ENCODE data around the gene DERA. TPM values are rescaled to one million over a fixed set of nuclear protein-coding genes. Genes with fewer than 3 reads are reported as not detected.

DERA gene
- total and polyA plus RNA-seq, 11 donors: 19.0 to 44.3 (median 23.8) TPM

DNA sequence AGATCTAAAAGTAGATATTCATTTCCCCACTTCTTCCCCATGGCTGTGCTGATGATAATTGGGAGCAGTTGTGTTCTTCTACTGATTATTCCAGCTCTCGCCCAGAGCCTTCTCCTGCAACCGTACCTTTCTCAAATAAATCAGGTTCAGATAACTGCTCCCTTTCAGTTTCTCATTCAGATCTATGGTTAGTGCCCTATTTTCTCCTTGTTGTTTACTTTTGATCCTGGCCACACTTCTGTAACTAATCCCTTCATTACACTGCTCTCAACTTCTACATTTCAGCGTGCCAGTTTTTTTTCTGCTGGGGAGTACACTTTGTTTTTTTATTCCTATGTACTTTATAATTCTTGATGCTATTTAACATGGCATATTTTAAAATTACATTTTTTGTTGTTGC, 31.7 kb upstream of the DERA start:
- no peak overlapping the region for H3K27ac ChIP-seq
- intact Hi-C loops (cut with DNase I): no loop called here
- ATAC-seq (no peak), DNase-seq (no peak)
- no peaks in the 10 kb centered on the region for H3K27me3 ChIP-seq
- TF ChIP-seq, protein P1, sequence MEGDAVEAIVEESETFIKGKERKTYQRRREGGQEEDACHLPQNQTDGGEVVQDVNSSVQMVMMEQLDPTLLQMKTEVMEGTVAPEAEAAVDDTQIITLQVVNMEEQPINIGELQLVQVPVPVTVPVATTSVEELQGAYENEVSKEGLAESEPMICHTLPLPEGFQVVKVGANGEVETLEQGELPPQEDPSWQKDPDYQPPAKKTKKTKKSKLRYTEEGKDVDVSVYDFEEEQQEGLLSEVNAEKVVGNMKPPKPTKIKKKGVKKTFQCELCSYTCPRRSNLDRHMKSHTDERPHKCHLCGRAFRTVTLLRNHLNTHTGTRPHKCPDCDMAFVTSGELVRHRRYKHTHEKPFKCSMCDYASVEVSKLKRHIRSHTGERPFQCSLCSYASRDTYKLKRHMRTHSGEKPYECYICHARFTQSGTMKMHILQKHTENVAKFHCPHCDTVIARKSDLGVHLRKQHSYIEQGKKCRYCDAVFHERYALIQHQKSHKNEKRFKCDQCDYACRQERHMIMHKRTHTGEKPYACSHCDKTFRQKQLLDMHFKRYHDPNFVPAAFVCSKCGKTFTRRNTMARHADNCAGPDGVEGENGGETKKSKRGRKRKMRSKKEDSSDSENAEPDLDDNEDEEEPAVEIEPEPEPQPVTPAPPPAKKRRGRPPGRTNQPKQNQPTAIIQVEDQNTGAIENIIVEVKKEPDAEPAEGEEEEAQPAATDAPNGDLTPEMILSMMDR (IDR thresholded peaks at IDR 0.05): no peak
- TF ChIP-seq POLR2A (IDR thresholded peaks at IDR 0.05): no peak
- peaks cover 0 to 2% (median 0%) of the 10 kb centered on the region in 9 donors for H3K36me3 ChIP-seq
- no peaks in the 10 kb centered on the region for H3K9me3 ChIP-seq
- H3K4me1 ChIP-seq: peaks cover 0 to 22% (median 16%) of the 10 kb centered on the region in 12 donors
- 96 to 98% (median 97%) methylated on average over 3 of the region's 3 CpGs for WGBS, 4 donors
- no peak overlapping the region for H3K4me3 ChIP-seq

DNA sequence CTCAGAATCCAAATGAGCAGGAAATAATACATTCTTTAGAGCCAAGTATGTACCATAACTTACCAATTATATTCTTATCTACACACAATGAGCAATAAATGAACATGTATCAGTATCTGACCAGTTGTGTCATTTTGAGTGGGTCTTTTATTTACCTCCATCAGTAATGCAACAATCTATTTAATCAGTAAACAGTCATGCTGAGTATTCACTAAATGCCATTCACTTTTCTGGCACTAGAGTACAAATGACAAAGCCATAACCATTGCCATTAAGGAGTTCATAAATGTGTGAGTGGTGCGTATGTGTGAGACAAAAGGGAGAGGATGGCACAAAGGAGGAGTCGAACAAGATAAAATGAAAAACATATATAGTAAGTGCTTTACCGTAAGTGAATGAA, 30.4 kb upstream of the DERA start:
- H3K27me3 ChIP-seq: no peaks in the 10 kb centered on the region
- H3K36me3 ChIP-seq: peaks cover 0 to 9% (median 0%) of the 10 kb centered on the region in 9 donors
- intact Hi-C loops (cut with DNase I): loop anchor here in 1 of 10 donors (10.0 kb wide), 1 partner anchor 1106 kb away; a partner anchor contains a TSS
- no peak overlapping the region for H3K27ac ChIP-seq
- H3K4me1 ChIP-seq: peaks cover 0 to 34% (median 25%) of the 10 kb centered on the region in 12 donors
- 94 to 98% (median 96%) methylated on average over 3 of the region's 3 CpGs for WGBS, 4 donors
- DNase-seq (no peak), ATAC-seq (no peak)
- H3K9me3 ChIP-seq: no peaks in the 10 kb centered on the region
- TF ChIP-seq POLR2A (IDR thresholded peaks at IDR 0.05): no peak
- TF ChIP-seq, protein P1 (IDR thresholded peaks at IDR 0.05): no peak
- H3K4me3 ChIP-seq: no peak overlapping the region

DNA sequence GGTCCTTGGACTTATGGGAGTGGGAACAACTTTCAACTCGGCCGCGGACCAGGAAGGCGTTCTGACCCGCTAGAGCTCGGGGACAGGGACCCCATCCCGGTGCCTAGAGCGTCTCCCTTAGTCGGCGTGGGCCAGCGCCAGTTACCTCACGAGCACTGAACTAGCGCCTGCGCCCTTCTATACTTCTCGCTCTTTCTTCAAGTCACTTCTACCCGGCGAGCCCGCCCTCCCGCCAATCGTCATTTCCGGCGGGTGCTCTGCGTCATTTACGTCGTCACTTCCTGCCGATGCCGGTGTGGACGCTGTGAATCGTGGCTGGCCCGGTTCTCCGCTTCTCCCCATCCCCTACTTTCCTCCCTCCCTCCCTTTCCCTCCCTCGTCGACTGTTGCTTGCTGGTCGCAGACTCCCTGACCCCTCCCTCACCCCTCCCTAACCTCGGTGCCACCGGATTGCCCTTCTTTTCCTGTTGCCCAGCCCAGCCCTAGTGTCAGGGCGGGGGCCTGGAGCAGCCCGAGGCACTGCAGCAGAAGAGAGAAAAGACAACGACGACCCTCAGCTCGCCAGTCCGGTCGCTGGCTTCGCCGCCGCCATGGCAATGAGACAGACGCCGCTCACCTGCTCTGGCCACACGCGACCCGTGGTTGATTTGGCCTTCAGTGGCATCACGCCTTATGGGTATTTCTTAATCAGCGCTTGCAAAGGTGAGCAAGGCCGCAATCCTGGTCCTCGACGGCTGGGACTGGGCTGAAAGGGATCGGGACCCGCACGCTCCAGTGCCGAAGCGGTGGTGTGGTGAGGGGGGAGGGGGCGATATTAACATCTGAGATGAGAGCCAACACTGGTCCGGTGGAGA, 28.8 kb upstream of the DERA start, which contains the start of gene STRAP:
STRAP (plus strand) TSS at position 270 of the 854 bp plus-strand sequence; CDS start at position 591, 321 bp downstream.
- intact Hi-C loops (cut with DNase I): loop anchor here in 1 of 10 donors (10.0 kb wide), 1 partner anchor 1108 kb away; a partner anchor contains a TSS
- Histone ChIP-seq H3K27ac (peak within 1 kb of the TSS; percentile 90 to 99 (median 98)), H3K36me3 (peaks cover 0 to 20% (median 6%) of the 10 kb centered on the region in 9 donors), H3K4me3 (peak within 1 kb of the TSS; percentile 46 to 96 (median 82)), H3K27me3 (no peaks in the 10 kb centered on the region), H3K9me3 (no peaks in the 10 kb centered on the region), H3K4me1 (peaks cover 0 to 50% (median 36%) of the 10 kb centered on the region in 12 donors)
- whole genome bisulfite sequencing, 4 donors: 0% methylated on average over 60 to 63 of the region's 63 CpGs
- TF ChIP-seq POLR2A (IDR thresholded peaks at IDR 0.05): peak; percentile 89 to 98
- TF ChIP-seq, protein P1 (IDR thresholded peaks at IDR 0.05): no peak
- ATAC-seq (peak; percentile 97 to 98 (median 98)), DNase-seq (peak; percentile 94 to 98 (median 97))

DNA sequence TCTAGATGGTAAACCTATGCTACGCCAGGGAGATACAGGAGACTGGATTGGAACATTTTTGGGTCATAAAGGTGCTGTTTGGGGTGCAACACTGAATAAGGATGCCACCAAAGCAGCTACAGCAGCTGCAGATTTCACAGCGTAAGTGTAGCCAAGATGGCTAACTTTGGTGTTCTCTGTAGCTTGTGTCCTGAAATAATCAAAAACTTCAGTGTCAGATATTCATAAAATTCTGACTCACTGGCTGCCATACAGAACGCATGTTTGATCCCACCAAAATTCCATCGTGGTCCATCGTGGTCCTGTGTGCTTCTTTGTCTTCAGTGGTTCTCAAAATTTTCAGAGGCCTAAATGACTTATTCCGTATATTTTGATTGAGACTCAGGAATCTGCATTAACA, 27.6 kb upstream of the DERA start:
- H3K27ac ChIP-seq: peak overlapping the region in 7 of 12 donors; percentile 24 to 99 (median 97)
- TF ChIP-seq POLR2A (IDR thresholded peaks at IDR 0.05): no peak
- TF ChIP-seq, protein P1 (IDR thresholded peaks at IDR 0.05): no peak
- no peaks in the 10 kb centered on the region for H3K9me3 ChIP-seq
- peaks cover 0 to 62% (median 39%) of the 10 kb centered on the region in 12 donors for H3K4me1 ChIP-seq
- H3K4me3 ChIP-seq: peak overlapping the region in 10 of 12 donors; percentile 46 to 96 (median 84)
- peaks cover 0 to 20% (median 6%) of the 10 kb centered on the region in 9 donors for H3K36me3 ChIP-seq
- intact Hi-C loops (cut with DNase I): loop anchor here in 1 of 10 donors (10.0 kb wide), 1 partner anchor 1109 kb away; a partner anchor contains a TSS
- no peaks in the 10 kb centered on the region for H3K27me3 ChIP-seq
- no peak for ATAC-seq
- 30 to 48% (median 45%) methylated on average over 6 of the region's 6 CpGs for WGBS, 4 donors
- no peak for DNase-seq
